H1 (cell line): ENCODE results near the gene LRRC42. TPM values are rescaled to one million over a fixed set of nuclear protein-coding genes. Genes with fewer than 3 reads are reported as not detected.

ENCODE experiments used
- CTCF ChIA-PET: fragments of 300-600 bp; sonication (Branson Sonifier 250); formaldehyde crosslinking; loops from one replicate; lab custom pipeline; 2021; ENCODE audit not compliant: partially characterized antibody; lab: Charles Lee
- POLR2A ChIA-PET: fragments of 300-600 bp; sonication (Branson Sonifier 250); formaldehyde crosslinking; loops from one replicate; lab custom pipeline; 2021; ENCODE audit warnings: inconsistent platforms; ENCODE audit not compliant: partially characterized antibody; lab: Charles Lee
- DNase-seq, 2 experiments: peaks; one replicate each; pipeline versions ENCODE4 v3.0.0 to v3.0.0-alpha.2; 2010 to 2022; ENCODE audit warnings: low spot score in 2 of 2, low read depth in 1 of 2, mixed read lengths in 1 of 2
- FAIRE-seq: peaks from 2 replicates; lab custom pipeline; 2011; peaks lifted over from hg19 to GRCh38; lab: Jason Lieb, UNC
- H2AFZ ChIP-seq: 2 replicates; pipeline ENCODE4 v1.8.1; 2012; ENCODE audit warnings: low read length, inconsistent platforms
- H2AK5ac ChIP-seq: 2 replicates; pipeline ENCODE4 v1.6.1; 2013; ENCODE audit warnings: low read depth, low read length
- H2BK120ac ChIP-seq: replicated peaks from 2 replicates; pipeline ENCODE3; 2013; ENCODE audit warnings: low read depth, low read length, inconsistent platforms
- H2BK12ac ChIP-seq: 2 replicates; pipeline ENCODE4 v1.6.1; 2013; ENCODE audit warnings: low read depth, low read length
- H2BK15ac ChIP-seq: 2 replicates; pipeline ENCODE4 v1.6.1; 2013; ENCODE audit warnings: low read length
- H2BK20ac ChIP-seq: 2 replicates; pipeline ENCODE4 v1.6.1; 2013; ENCODE audit warnings: low read length
- H2BK5ac ChIP-seq: 2 replicates; pipeline ENCODE4 v1.6.1; 2013; ENCODE audit warnings: low read depth, low read length
- H3K14ac ChIP-seq: 2 replicates; pipeline ENCODE4 v1.6.1; 2013; ENCODE audit warnings: inconsistent platforms; ENCODE audit not compliant: insufficient read length
- H3K18ac ChIP-seq: 2 replicates; pipeline ENCODE4 v1.6.1; 2013; ENCODE audit warnings: low read length; ENCODE audit errors: extremely low read depth
- H3K23ac ChIP-seq: 2 replicates; pipeline ENCODE4 v1.6.1; 2013; ENCODE audit warnings: inconsistent platforms; ENCODE audit not compliant: insufficient read length
- H3K23me2 ChIP-seq: 2 replicates; pipeline ENCODE4 v1.6.1; 2013; ENCODE audit warnings: low read depth, low read length
- H3K27ac ChIP-seq: 2 replicates; pipeline ENCODE4 v1.6.1; 2011; ENCODE audit warnings: low read depth, low read length, inconsistent platforms
- H3K27me3 ChIP-seq, 4 experiments: replicated peaks in 1 of 4; 1 replicate in 1 of 4; 2 replicates in 3 of 4; pipeline versions ENCODE4 v1.6.1 to v1.8.1; 2011 to 2013; ENCODE audit warnings: low read length in 3 of 4, mild to moderate bottlenecking in 3 of 4, inconsistent platforms in 2 of 4, mixed read lengths in 2 of 4, moderate library complexity in 1 of 4; ENCODE audit not compliant: control insufficient read depth in 3 of 4, insufficient read depth in 3 of 4; ENCODE audit errors: extremely low read depth in 1 of 4
- H3K36me3 ChIP-seq, 4 experiments: 2 replicates each; pipeline versions ENCODE4 v1.6.1 to v1.8.1; 2011 to 2013; ENCODE audit warnings: mild to moderate bottlenecking in 4 of 4, low read length in 3 of 4, moderate library complexity in 2 of 4, control low read depth in 1 of 4, inconsistent platforms in 1 of 4; ENCODE audit not compliant: insufficient read depth in 4 of 4, control insufficient read depth in 2 of 4
- H3K4ac ChIP-seq: replicated peaks from 2 replicates; pipeline ENCODE3; 2013; ENCODE audit warnings: low read length, low read depth, mixed read lengths, inconsistent platforms; ENCODE audit not compliant: insufficient read length
- H3K4me1 ChIP-seq, 4 experiments: replicated peaks in 1 of 4; 1 replicate in 1 of 4; 2 replicates in 3 of 4; pipeline versions ENCODE4 v1.6.1 to v1.8.1; 2011 to 2013; ENCODE audit warnings: low read length in 3 of 4, inconsistent platforms in 2 of 4, mixed read lengths in 1 of 4; ENCODE audit not compliant: insufficient read depth in 4 of 4, control insufficient read depth in 3 of 4
- H3K4me2 ChIP-seq, 2 experiments: 2 replicates each; pipeline versions ENCODE4 v1.6.1 to v1.8.1; 2011 to 2013; ENCODE audit warnings: low read depth in 2 of 2, low read length in 2 of 2, control low read depth in 1 of 2, inconsistent platforms in 1 of 2, mild to moderate bottlenecking in 1 of 2; ENCODE audit not compliant: insufficient read depth in 1 of 2
- H3K4me3 ChIP-seq, 4 experiments: fragments of 200-600, 300-600 bp in 1 of 4; sonication (generic), shearing (Covaris generic), sonication (Bioruptor Twin) in 1 of 4; 2 replicates each; pipeline versions ENCODE4 v1.5.1 to v1.8.1; 2011 to 2016; ENCODE audit warnings: low read length in 4 of 4, low read depth in 3 of 4, control low read depth in 2 of 4, inconsistent platforms in 2 of 4, mild to moderate bottlenecking in 2 of 4, mixed read lengths in 1 of 4, moderate library complexity in 1 of 4; ENCODE audit not compliant: insufficient read depth in 2 of 4; ENCODE audit errors: extremely low read depth in 1 of 4
- H3K56ac ChIP-seq: replicated peaks from 2 replicates; pipeline ENCODE3; 2013; ENCODE audit warnings: low read depth, mild to moderate bottlenecking, mixed read lengths, low read length, inconsistent platforms; ENCODE audit not compliant: insufficient read length
- H3K79me1 ChIP-seq: 2 replicates; pipeline ENCODE4 v1.6.1; 2013; ENCODE audit warnings: low read depth, low read length, control low read depth
- H3K79me2 ChIP-seq, 2 experiments: 2 replicates each; pipeline versions ENCODE4 v1.6.1 to v1.8.1; 2012 to 2013; ENCODE audit warnings: low read length in 2 of 2, mild to moderate bottlenecking in 2 of 2, inconsistent platforms in 1 of 2; ENCODE audit not compliant: insufficient read depth in 2 of 2, control insufficient read depth in 1 of 2
- H3K9ac ChIP-seq, 4 experiments: replicated peaks in 1 of 4; 1 replicate in 1 of 4; 2 replicates in 3 of 4; pipeline versions ENCODE4 v1.6.1 to v1.8.1; 2011 to 2013; ENCODE audit warnings: low read depth in 3 of 4, low read length in 3 of 4, control low read depth in 2 of 4, mild to moderate bottlenecking in 2 of 4, moderate library complexity in 2 of 4, inconsistent platforms in 1 of 4; ENCODE audit errors: extremely low read depth in 1 of 4
- H3K9me3 ChIP-seq, 2 experiments: 2 replicates each; pipeline versions ENCODE4 v1.6.1 to v1.8.1; 2012 to 2013; ENCODE audit warnings: mild to moderate bottlenecking in 2 of 2, moderate library complexity in 2 of 2, control low read depth in 1 of 2, inconsistent platforms in 1 of 2, low read depth in 1 of 2, low read length in 1 of 2, mixed read lengths in 1 of 2; ENCODE audit not compliant: insufficient read depth in 2 of 2
- H4K20me1 ChIP-seq, 2 experiments: replicated peaks in 1 of 2; 2 replicates each; pipeline versions ENCODE3 to v1.8.1; 2011 to 2013; ENCODE audit warnings: inconsistent platforms in 2 of 2, low read length in 2 of 2, mild to moderate bottlenecking in 1 of 2; ENCODE audit not compliant: insufficient read depth in 2 of 2, control insufficient read depth in 1 of 2
- H4K5ac ChIP-seq: 2 replicates; pipeline ENCODE4 v1.6.1; 2013; ENCODE audit warnings: low read length, low read depth, mixed read lengths, inconsistent platforms; ENCODE audit not compliant: insufficient read length
- H4K8ac ChIP-seq: 2 replicates; pipeline ENCODE4 v1.8.0; 2013; ENCODE audit warnings: mild to moderate bottlenecking, moderate library complexity, low read length, inconsistent platforms; ENCODE audit not compliant: insufficient read depth; ENCODE audit errors: extremely low read depth
- H4K91ac ChIP-seq: replicated peaks from 2 replicates; pipeline ENCODE3; 2013; ENCODE audit warnings: low read length, mixed read lengths, inconsistent platforms; ENCODE audit not compliant: insufficient read length
- ATF3 ChIP-seq: IDR thresholded peaks from 2 replicates; pipeline ENCODE4 v1.6.1; 2011; ENCODE audit warnings: low read depth, mild to moderate bottlenecking, low read length; ENCODE audit not compliant: insufficient read depth
- CTCF ChIP-seq, 3 experiments: IDR thresholded peaks; 1 replicate in 2 of 3; 2 replicates in 1 of 3; pipeline versions ENCODE4 v1.5.1 to v1.6.1; 2011; ENCODE audit warnings: low read length in 3 of 3, mild to moderate bottlenecking in 3 of 3, inconsistent platforms in 2 of 3, low read depth in 1 of 3, moderate library complexity in 1 of 3; ENCODE audit not compliant: insufficient read depth in 1 of 3; ENCODE audit errors: control extremely low read depth in 1 of 3
- EZH2 ChIP-seq: fragments of 200-600 bp; sonication (generic); IDR thresholded peaks from 2 replicates; pipeline ENCODE4 v1.7.1; 2012; ENCODE audit warnings: low read depth, mild to moderate bottlenecking, moderate library complexity, low read length, inconsistent platforms; ENCODE audit not compliant: severe bottlenecking
- YY1 ChIP-seq: IDR thresholded peaks from 2 replicates; pipeline ENCODE4 v1.6.1; 2011; ENCODE audit warnings: low read depth, mild to moderate bottlenecking, low read length
- ZNF274 ChIP-seq: IDR thresholded peaks from 2 replicates; pipeline ENCODE4 v1.7.0; 2012; ENCODE audit warnings: low read length, borderline replicate concordance; ENCODE audit errors: extremely low read depth
- WGBS, 2 experiments: shearing (Covaris generic) in 1 of 2; methylation state at CpG; one replicate each; pipeline versions ENCODE4 v1.1.6 to v1.1.7; 2013 to 2015; ENCODE audit warnings: low lambda C conversion rate in 2 of 2, mixed read lengths in 2 of 2, inconsistent platforms in 1 of 2, low coverage in 1 of 2, missing lambda C conversion rate in 1 of 2; ENCODE audit not compliant: insufficient replicate concordance in 2 of 2, insufficient coverage in 1 of 2, insufficient read length in 1 of 2; ENCODE audit errors: extremely low coverage in 1 of 2, missing lambda C conversion rate in 1 of 2; 5-methylcytosine and 5-hydroxymethylcytosine counted together
- polyA plus RNA-seq, 7 experiments: library from polyadenylated mRNA; depleted of rRNA in 3 of 7; stranded (reverse) in 5 of 7; unstranded in 2 of 7; fragments of >200 nt in 5 of 7; fragments of 200-250 nt in 2 of 7; gene quantifications; 1 replicate in 5 of 7; 2 replicates in 1 of 7; 4 replicates in 1 of 7; pipeline versions ENCODE4 v1.2.1 to v1.2.3, GENCODE V29; 2011 to 2013; ENCODE audit warnings: missing spikeins in 2 of 7, mixed read lengths in 2 of 7
- total RNA-seq: library from RNA; stranded (reverse); fragmentation: NEBNext Ultra II Directional; extraction: Animal tissue kit (Norgen Biotek cat#: 25700); gene quantifications from 2 replicates; pipeline ENCODE4 v1.2.1, GENCODE V29; 2021

LRRC42 gene
- total and polyA plus RNA-seq, 2 of the 8 experiments (the other 6 are each of a cell fraction or from before 2014, with no cell fraction given), result 38.2 to 54.1 TPM

- CTCF ChIA-PET, result interaction anchor here (0.9 to 2.8 kb wide), 6 partner anchors 7 to 57 kb away, joined by 3 to 10 read pairs (median 4); no protein-coding TSS in a partner anchor
- FAIRE-seq, result no peak
Measured at GRCh38 chr1:53902235-53903138, 43.7 kb upstream of the LRRC42 start.

More at GRCh38 chr1:53902235-53903138, 43.7 kb upstream of the LRRC42 start:
- Histone ChIP-seq H2AK5ac (no peak overlapping the region), H2BK15ac (no peak overlapping the region), H4K91ac (no peak overlapping the region), H4K5ac (no peak overlapping the region), H4K20me1 (no peaks in the 10 kb centered on the region), H3K79me1 (no peaks in the 10 kb centered on the region), H3K23ac (no peak overlapping the region), H3K4ac (no peak overlapping the region), H3K4me3 (no peak overlapping the region), H3K4me2 (no peak overlapping the region), H2BK12ac (no peak overlapping the region), H3K23me2 (no peaks in the 10 kb centered on the region), H3K27me3 (no peaks in the 10 kb centered on the region), H3K9ac (no peak overlapping the region), H3K4me1 (no peaks in the 10 kb centered on the region; a peak in 1 of 7 replicates), H2BK5ac (no peak overlapping the region), H2AFZ (no peak overlapping the region), H3K14ac (no peak overlapping the region), H3K56ac (no peak overlapping the region), H3K9me3 (no peaks in the 10 kb centered on the region), H3K18ac (no peak overlapping the region), H3K27ac (no peak overlapping the region), H3K79me2 (no peaks in the 10 kb centered on the region), H3K36me3 (no peaks in the 10 kb centered on the region), H4K8ac (no peak overlapping the region; the same call in 1 of the 2 replicates), H2BK20ac (no peak overlapping the region), H2BK120ac (no peak overlapping the region)
- WGBS, 2 experiments, result 93% methylated on average over 7 of the region's 7 CpGs; no CpG with 5 or more reads in 1 of the 2 experiments
- POLR2A ChIA-PET, result interaction anchor here (1.6 kb wide), 1 partner anchor 8 kb away, joined by 5 read pairs; no protein-coding TSS in a partner anchor
- DNase-seq, result no peak
- TF ChIP-seq ZNF274, result no peak
- no peak for TF ChIP-seq YY1
- no peak for TF ChIP-seq EZH2
- no peak for TF ChIP-seq CTCF (IDR thresholded peaks at IDR 0.05; ENCODE audit: control extremely low read depth in 1 of 3, insufficient read depth in 1 of 3, low read depth in 1 of 3, low read length in 3 of 3)
- no peak for TF ChIP-seq ATF3
